Measurements from ENCODE around the gene WDFY4.
"Not testable (repeated sequence)": the region's sequence is repeated elsewhere in the genome, so short reads cannot be mapped to it uniquely, and the experiment has no call there.

Gene WDFY4

DNA sequence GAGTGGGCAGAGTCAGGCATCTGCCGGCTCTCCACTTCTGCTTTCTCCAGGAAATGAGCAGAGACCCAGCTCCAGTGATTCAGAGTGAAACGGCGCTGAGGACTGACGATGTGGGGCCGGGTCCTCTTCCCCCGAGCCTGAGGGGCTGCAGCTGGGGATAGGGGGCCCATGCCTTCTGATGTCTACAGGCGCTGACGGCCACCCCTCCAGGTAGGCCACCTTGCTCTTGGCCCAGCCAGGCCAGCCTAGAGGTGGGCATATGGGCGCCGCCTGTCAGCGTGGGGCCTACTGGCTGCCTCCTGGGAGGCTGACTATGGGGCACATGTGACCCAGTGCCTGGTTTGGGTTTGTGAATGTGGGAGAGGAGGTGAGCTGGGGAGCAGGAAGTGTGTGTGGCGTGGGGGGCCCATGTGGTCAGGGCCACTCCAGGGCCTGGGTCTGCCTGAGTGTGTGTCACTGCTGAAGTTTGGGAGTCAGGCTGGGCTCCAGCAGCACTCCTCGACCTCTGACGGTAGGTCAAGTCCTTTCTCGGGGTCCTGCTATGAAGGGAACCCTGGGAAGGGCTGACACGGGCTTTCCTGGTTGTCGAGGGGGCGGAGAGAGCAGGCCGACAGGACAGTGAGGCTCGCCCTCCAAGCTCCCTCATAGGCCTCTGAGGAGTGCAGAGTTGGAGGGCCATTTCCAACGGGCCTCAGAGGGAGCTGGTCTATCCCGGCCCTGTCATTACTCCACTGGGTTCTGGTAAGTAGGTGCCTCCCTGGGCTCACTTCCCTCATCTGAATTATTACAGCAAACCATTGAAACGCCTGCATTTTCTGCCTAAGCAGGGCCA is at the start of gene WDFY4:
TSS of gene WDFY4 (plus strand) at position 82 of the 832 bp plus-strand sequence. CDS start 24,860 bp downstream, outside the sequence.
- DNase-seq (ENCODE audit: low read depth): no peak

- no peak for DNase-seq (ENCODE audit: low read depth)
These were observed 49.6 kb upstream of the WDFY4 start for GRCh38 chr10:48634984-48635557.

DNA sequence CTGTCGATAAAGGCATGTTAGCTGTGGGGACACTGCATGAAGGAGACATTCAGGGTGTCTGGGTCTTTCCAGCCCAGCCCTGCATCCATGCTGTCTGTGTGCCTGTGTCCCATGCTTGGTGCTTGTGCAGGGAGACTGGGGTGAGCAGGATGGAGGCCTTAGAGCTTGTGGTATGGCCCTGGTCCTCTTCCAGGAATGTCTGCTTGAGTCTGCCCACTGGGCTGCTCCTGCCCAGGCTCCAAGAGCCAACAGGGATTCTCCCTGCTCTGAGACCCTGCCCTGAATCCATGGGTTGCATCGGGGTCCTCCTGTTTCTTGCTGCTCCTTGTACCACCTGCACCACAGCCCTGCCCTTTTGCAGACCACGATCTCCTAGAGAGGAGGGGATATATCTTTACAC is 48.4 kb upstream of the WDFY4 start:
- DNase-seq (ENCODE audit: low read depth): no peak

DNA sequence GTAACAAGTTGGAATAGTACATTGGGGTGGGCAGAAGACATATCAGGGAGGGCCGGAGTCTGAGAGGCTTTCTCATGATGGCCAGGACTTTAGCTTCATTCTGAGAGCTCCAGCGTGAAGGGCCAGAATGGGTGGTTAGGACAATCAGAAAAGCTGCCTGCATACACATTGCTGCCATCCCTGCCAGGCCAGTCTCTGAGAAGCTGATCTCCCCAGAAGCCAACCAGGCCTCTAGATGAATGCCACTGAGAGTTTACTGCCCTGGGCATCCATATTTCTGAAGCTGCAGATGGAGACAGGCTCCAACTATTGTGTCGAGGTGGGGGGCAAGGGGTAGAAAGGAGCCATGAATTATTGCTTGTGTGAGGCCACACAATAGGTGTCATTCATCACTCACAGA is 47.8 kb upstream of the WDFY4 start:
- no peak for DNase-seq (ENCODE audit: low read depth)

DNA sequence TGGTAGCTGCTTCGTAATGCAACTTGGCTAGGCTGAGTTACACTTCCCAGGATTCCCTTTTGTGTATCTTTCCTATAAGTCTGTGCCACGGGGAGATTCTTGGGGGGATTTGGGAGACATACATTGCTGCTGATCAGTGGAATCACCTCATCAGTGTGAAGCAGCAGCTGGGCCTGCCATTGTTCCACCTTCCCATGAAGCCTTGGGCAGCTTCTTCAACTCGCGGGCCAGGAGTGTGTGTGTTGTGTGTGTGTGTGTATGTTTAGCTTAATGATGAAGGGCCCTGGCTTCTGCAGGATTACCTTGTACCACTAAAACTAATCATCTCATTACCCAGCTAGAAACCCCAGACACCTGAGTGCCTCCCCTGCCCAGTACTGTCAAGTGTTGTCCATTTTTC is 46.5 kb upstream of the WDFY4 start:
- no peak for DNase-seq (ENCODE audit: low read depth)

DNA sequence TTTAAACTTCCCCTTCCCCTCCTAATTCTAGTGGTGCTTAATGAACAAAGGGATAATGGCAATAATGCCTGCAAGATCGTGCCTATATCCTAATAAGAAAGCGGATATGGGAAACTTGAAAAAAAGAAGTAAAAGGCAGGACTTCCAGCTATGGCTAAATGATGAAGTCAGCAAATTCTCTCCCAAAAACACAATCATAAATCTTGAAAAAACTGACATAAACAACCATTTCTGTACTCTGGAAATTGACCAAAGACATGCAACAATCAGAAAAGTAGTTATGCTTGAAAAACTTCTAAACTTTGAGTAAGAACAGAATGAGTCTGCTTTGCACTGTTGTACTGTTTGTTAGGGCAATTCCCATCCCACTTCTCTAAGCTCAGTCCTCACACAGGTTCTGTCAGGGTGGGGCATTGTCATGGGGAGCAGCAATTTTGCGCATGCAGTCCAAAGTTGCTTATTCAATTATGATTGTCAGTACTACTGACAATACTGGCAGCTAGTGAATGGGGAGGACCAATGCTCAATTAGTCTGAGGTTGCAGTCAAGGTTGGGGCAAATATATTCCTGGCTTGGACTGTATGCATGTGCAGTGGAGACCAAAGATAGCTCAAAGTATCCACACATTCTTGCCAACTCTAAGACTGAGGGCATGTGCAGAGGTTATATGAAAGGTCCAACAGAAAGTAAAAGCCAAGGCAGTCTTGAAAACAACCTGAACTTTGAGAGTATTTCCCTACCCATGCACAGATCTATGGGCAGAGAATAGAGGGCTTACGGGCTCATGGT is 45.7 kb upstream of the WDFY4 start:
- no peak for DNase-seq (ENCODE audit: low read depth)

DNA sequence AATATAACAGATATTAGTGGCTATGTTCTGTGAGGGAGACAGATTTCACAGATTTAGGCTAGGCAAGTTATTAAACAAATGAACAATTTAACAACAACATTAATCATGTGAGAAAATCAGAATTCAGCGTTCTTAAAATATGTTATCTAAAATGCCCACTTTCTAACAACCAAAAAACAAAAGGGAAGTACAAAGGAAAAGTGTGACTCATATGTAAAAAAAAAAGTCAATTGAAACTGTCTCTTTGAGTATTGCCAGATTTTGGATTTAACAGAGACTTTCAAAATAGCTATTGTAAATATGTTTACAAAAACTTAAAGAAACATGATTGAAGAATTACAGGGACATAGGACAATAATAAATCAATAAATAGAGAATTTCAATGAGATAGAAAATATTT is 45.0 kb upstream of the WDFY4 start:
- DNase-seq (ENCODE audit: low read depth): no peak

DNA sequence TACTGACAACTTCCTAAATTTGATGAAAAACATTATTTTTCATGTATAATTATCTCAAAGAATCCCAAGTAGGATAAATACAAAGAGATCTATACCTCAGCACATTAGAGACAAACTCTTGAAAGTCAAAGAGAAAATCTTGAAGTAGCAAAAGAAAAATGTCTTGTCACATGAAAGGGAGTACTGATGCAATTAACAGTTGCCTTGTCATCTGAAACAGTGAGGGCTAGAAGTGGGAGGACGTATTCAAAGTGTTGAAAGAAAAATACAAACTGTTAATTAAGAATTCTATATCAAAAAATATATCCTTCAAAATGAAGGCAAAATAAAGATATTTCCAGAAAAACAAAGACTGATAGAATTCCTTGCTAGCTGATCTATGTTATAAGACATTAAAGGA is 44.3 kb upstream of the WDFY4 start:
- no peak for DNase-seq (ENCODE audit: low read depth)

DNA sequence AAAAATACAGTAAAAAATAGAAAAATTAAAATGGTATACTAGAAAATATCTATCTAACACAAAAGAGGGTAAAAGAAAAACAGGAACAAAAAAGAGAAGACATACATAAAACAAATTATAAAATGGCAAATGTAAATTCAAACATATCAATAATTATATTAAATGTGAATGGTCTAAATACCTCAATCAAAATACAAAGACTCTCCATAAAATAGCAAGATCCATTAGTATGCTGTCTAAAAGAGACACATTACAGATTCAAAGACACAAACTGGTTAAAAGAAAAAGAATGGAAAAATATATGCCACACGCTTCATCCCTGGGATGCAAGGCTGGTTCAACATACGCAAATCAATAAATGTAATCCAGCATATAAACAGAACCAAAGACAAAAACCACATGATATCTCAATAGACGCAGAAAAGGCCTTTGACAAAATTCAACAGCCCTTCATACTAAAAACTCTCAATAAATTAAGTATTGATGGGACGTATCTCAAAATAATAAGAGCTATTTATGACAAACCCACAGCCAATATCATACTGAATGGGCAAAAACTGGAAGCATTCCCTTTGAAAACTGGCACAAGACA is 43.5 kb upstream of the WDFY4 start:
- DNase-seq (ENCODE audit: low read depth): not testable (repeated sequence)

- DNase-seq (ENCODE audit: low read depth): no peak
These were observed 39.1 kb upstream of the WDFY4 start for GRCh38 chr10:48645600-48645999.

- DNase-seq (ENCODE audit: low read depth): not testable (repeated sequence)
These were observed 37.6 kb upstream of the WDFY4 start for GRCh38 chr10:48647073-48647472.

DNA sequence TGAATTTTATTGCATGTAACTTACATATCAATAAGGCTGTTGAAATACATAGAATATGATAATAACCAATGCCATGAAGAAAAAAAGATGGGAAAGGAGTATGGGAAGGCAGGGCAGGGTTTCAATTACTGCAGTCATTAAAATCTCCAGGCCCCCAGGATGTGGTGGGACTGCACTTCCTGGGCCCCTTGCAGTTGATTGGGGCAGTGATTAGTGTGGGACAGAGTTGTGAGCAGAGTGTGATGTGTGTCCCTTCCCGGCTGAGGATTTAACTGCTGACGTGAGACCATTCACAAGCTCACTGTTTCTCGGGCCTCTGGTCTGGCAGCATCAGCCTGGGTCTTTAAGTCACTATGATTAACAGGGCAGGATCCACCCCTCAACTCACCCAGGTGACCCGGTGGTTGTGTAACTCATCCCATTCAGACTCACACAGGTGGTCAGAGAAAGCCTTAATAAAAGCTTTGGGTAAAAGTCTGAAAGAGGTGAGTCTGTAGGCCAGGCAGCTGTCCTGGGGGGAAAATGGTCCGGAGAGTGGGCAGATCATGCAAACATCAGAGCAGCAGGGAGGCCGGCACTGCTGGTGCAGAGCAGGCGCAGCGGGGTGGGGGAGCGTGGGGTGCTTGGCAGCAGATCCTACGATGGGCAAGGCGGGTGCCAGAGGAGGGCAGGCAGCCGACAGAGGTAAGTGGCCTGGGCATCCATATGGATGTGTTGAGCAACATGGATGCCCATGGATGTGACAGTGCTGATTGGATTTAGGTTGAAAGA is 36.3 kb upstream of the WDFY4 start:
- no peak for DNase-seq (ENCODE audit: low read depth)

DNA sequence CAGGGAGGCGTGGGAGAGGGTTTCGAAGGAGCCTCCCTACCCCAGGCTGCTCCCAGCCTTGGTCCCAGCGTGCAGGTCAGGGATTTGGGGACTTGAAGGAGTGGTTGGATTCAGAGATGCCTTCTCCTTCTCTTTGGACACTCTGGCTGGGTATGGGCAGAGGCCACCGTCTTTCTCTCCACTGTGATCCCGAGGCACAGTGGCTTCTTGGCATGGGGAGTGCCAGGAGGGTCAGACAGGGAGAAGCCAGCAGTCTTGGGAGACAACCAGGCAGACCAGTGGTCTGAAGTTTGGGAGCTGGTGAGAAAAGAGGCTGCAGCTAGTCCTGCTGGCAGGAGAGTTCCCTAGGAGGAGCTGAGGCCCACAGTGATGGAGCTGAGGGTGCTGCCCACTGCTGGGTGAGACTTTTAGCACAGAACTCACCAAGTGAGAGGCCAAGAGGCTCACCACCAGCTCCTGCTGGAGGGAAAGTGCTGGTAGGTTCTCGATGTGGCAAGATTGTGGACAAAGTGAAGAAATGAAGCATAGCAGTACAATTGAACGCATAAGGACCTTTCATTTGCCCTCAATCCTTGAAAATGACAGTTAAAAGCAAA is 35.2 kb upstream of the WDFY4 start:
- DNase-seq (ENCODE audit: low read depth): no peak

- no peak for DNase-seq (ENCODE audit: low read depth)
These were observed 33.4 kb upstream of the WDFY4 start for GRCh38 chr10:48651293-48651692.

- no peak for DNase-seq (ENCODE audit: low read depth)
These were observed 32.8 kb upstream of the WDFY4 start for GRCh38 chr10:48651839-48652238.

DNA sequence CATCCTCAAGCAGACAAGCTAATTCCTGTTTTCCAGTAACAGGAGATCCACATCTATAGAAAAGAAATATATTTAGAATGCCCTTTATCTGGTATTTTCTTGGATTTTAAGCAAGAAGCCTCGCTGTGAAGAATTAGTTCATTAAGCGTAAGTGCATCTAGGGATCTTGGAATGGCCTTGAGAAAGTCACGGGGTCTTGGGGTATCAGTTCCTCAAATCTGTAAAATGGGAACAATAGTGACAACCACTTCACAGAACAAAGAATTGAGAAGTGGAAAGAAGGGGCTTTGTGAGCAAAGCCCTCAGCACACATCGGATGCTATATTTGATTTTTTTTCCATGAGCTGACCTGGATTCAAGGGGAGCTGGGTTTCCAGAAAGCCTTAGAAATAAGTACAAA is 32.3 kb upstream of the WDFY4 start:
- no peak for DNase-seq (ENCODE audit: low read depth)

- no peak for DNase-seq (ENCODE audit: low read depth)
These were observed 31.3 kb upstream of the WDFY4 start for GRCh38 chr10:48653347-48653746.

DNA sequence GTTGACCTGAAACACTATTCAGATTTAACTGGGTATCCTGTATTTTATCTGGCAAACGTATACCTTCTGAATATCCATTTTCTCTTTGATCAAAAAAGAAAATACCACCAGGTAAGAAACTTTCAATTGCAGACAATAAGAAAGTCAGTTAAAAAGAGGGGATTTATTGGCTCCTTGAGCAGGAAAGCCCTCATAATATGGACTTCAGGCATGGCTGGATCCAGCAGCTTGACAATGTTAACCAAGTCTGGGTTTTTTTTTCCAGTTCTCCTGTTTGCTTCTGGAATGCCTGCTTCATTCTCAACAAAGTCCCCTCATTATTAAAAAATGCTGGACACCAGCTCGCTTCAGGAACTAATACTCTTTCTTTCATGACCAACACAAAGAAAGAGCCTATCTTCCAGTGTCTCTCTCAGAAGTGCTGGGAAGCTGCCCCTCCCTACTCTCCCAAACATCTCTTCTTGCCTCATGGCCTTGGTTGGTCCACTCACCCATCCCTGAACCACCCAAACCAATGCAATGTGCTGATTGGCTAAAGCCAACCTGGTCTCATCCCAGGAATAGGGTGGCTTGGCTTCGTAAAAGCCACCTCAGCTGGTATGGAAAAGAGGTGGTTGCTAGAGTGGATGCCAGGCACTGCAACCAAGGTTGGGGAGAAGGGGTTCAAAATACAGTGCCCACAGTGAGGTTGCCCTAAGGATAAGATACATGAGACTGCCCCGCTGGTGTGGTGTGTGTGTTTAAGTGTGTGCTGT is 30.6 kb upstream of the WDFY4 start:
- DNase-seq (ENCODE audit: low read depth): no peak

GRCh38 chr10:48655411-48656240 is 29.0 kb upstream of the WDFY4 start:
- no peak for DNase-seq (ENCODE audit: low read depth)
